HG03521 (cell line): ENCODE measurements around the gene PCMTD2.

Experiments
- ATAC-seq: cut with Tn5 transposase; IDR thresholded peaks from one replicate; pipeline ENCODE4 v1.9.1; 2021; ENCODE audit warnings: mild to moderate bottlenecking, moderate library complexity; ENCODE audit not compliant: unreplicated experiment

PCMTD2 gene

GRCh38 chr20:64255361-64256281, at the start of gene PCMTD2:
Gene PCMTD2, plus strand, starts transcription at chr20:64255748. Its CDS starts 4,218 bp downstream, at chr20:64259966.
- ATAC-seq = peak; percentile 71

- no peak for ATAC-seq
These were observed 48.9 kb upstream of the PCMTD2 start for GRCh38 chr20:64206614-64207013.

GRCh38 chr20:64207641-64208590, 47.6 kb upstream of the PCMTD2 start:
- no peak for ATAC-seq

GRCh38 chr20:64209148-64209547, 46.4 kb upstream of the PCMTD2 start:
- ATAC-seq = no peak

GRCh38 chr20:64210656-64211369, 44.7 kb upstream of the PCMTD2 start:
- no peak for ATAC-seq

- no peak for ATAC-seq
These were observed 43.5 kb upstream of the PCMTD2 start for GRCh38 chr20:64211874-64212658.

GRCh38 chr20:64212755-64213154, 42.8 kb upstream of the PCMTD2 start:
- ATAC-seq = no peak

- no peak for ATAC-seq
These were observed 41.4 kb upstream of the PCMTD2 start for GRCh38 chr20:64214113-64214512.

GRCh38 chr20:64214952-64215351, 40.6 kb upstream of the PCMTD2 start:
- ATAC-seq = no peak

- no peak for ATAC-seq
These were observed 39.5 kb upstream of the PCMTD2 start for GRCh38 chr20:64216036-64216435.

GRCh38 chr20:64216910-64217309, 38.6 kb upstream of the PCMTD2 start:
- no peak for ATAC-seq

- no peak for ATAC-seq
These were observed 37.9 kb upstream of the PCMTD2 start for GRCh38 chr20:64217539-64218221.

GRCh38 chr20:64219202-64219601, 36.3 kb upstream of the PCMTD2 start:
- no peak for ATAC-seq

GRCh38 chr20:64219730-64220129, 35.8 kb upstream of the PCMTD2 start:
- ATAC-seq = no peak

- ATAC-seq = no peak
These were observed 35.1 kb upstream of the PCMTD2 start for GRCh38 chr20:64220420-64220819.

- ATAC-seq = no peak
These were observed 34.5 kb upstream of the PCMTD2 start for GRCh38 chr20:64220891-64221527.

GRCh38 chr20:64222291-64222735, 33.2 kb upstream of the PCMTD2 start:
- ATAC-seq = no peak

- no peak for ATAC-seq
These were observed 32.6 kb upstream of the PCMTD2 start for GRCh38 chr20:64222851-64223525.
